GM12878 (cell line): ENCODE measurements around the gene MTHFD1. TPM values are rescaled to one million over a fixed set of nuclear protein-coding genes. Genes with fewer than 3 reads are reported as not detected.
A peak's percentile ranks its signal among the peaks of the same experiment; 100 is the strongest.

Source experiments
- ATAC-seq: fragments of 200-7000 bp; cut with Tn5 transposase; 3 replicates; pipeline ENCODE4 v1.9.1; 2020; ENCODE audit warnings: mild to moderate bottlenecking, moderate library complexity
- BruUV-seq: library from RNA; stranded (reverse); fragments of 400-500 nt; replicated peaks from 2 replicates; lab custom pipeline; 2021; lab: Mats Ljungman, UMichigan
- CTCF ChIA-PET: fragments of 300-600 bp; sonication (Branson Sonifier 250); formaldehyde crosslinking; extraction: SDS; loops from one replicate; lab custom pipeline; 2021; ENCODE audit warnings: inconsistent platforms; lab: Yijun Ruan, JAX
- POLR2A ChIA-PET: fragments of 350-600 bp; formaldehyde crosslinking; extraction: SDS; loops from one replicate; lab custom pipeline; 2021; ENCODE audit warnings: inconsistent platforms; lab: Charles Lee
- RAD21 ChIA-PET: fragments of 300-600 bp; sonication (Branson Sonifier 250); formaldehyde crosslinking; loops from one replicate; lab custom pipeline; 2023; ENCODE audit warnings: antibody characterized with exemption; ENCODE audit not compliant: unreplicated experiment; lab: Charles Lee
- SMC1A ChIA-PET: fragments of 300-600 bp; sonication (Branson Sonifier 250); formaldehyde crosslinking; loops from one replicate; lab custom pipeline; 2023; ENCODE audit not compliant: unreplicated experiment, uncharacterized antibody; lab: Charles Lee
- DNase-seq: peaks from one replicate; pipeline ENCODE4 v3.0.0-alpha.2; 2011; ENCODE audit warnings: low read depth, low spot score
- FAIRE-seq: peaks from 3 replicates; lab custom pipeline; 2011; peaks lifted over from hg19 to GRCh38; lab: Jason Lieb, UNC
- H2AFZ ChIP-seq: 2 replicates; pipeline ENCODE4 v1.6.0; 2011; ENCODE audit warnings: low read depth, low read length, control low read depth; ENCODE audit not compliant: control insufficient read depth
- H3K27ac ChIP-seq: 2 replicates; pipeline ENCODE4 v1.5.1; 2011; ENCODE audit warnings: control low read depth; ENCODE audit not compliant: control insufficient read depth, insufficient read depth
- H3K27me3 ChIP-seq, 2 experiments: replicated peaks in 1 of 2; 2 replicates each; pipeline versions ENCODE4 v1.6.0 to v1.6.1; 2011; ENCODE audit warnings: low read length in 1 of 2; ENCODE audit not compliant: control insufficient read depth in 2 of 2, insufficient read depth in 2 of 2
- H3K36me3 ChIP-seq, 2 experiments: 2 replicates each; pipeline ENCODE4 v1.5.1; 2011; ENCODE audit warnings: low read length in 1 of 2; ENCODE audit not compliant: control insufficient read depth in 2 of 2, insufficient read depth in 2 of 2
- H3K4me1 ChIP-seq: 2 replicates; pipeline ENCODE4 v1.6.1; 2011; ENCODE audit warnings: mild to moderate bottlenecking, low read length, moderate library complexity, mixed read lengths; ENCODE audit not compliant: control insufficient read depth, insufficient read depth
- H3K4me2 ChIP-seq: 2 replicates; pipeline ENCODE4 v1.6.0; 2011; ENCODE audit warnings: control low read depth; ENCODE audit not compliant: control insufficient read depth, insufficient read depth
- H3K4me3 ChIP-seq: fragments of 200-600 bp; sonication (generic); 2 replicates; pipeline ENCODE4 v1.5.1; 2016
- H3K79me2 ChIP-seq: 2 replicates; pipeline ENCODE4 v1.6.0; 2011; ENCODE audit warnings: low read length; ENCODE audit not compliant: control insufficient read depth, insufficient read depth
- H3K9ac ChIP-seq: 2 replicates; pipeline ENCODE4 v1.8.0; 2011; ENCODE audit warnings: low read length, control low read depth, mixed read lengths; ENCODE audit not compliant: control insufficient read depth, insufficient read depth
- H3K9me3 ChIP-seq: replicated peaks from 3 replicates; pipeline ENCODE4 v1.5.1; 2011; ENCODE audit warnings: mild to moderate bottlenecking, low read length; ENCODE audit not compliant: control insufficient read depth, insufficient read depth
- H4K20me1 ChIP-seq: 2 replicates; pipeline ENCODE4 v1.6.0; 2011; ENCODE audit not compliant: control insufficient read depth, insufficient read depth
- CUX1 ChIP-seq: IDR thresholded peaks from 2 replicates; pipeline ENCODE4 v1.6.1; 2012; ENCODE audit warnings: improper control_type of control experiment, low read depth, low read length; ENCODE audit not compliant: insufficient replicate concordance
- ESRRA ChIP-seq: IDR thresholded peaks from 2 replicates; pipeline ENCODE4 v1.6.1; 2012; ENCODE audit warnings: mild to moderate bottlenecking, low read length, improper control_type of control experiment
- IRF5 ChIP-seq: fragments of 450-650 bp; IDR thresholded peaks from 2 replicates; pipeline ENCODE4 v1.6.1; 2017; ENCODE audit warnings: borderline replicate concordance
- MYB ChIP-seq: fragments of 150-350 bp; IDR thresholded peaks from 2 replicates; pipeline ENCODE4 v1.6.1; 2014; ENCODE audit warnings: mild to moderate bottlenecking, low read depth, low read length, borderline replicate concordance
- POLR2A ChIP-seq: IDR thresholded peaks from 2 replicates; pipeline ENCODE4 v1.6.1; 2011; ENCODE audit warnings: low read depth, mild to moderate bottlenecking, low read length
- ZNF622 ChIP-seq: fragments of 450-650 bp; IDR thresholded peaks from 2 replicates; pipeline ENCODE4 v1.6.1; 2017; ENCODE audit warnings: mild to moderate bottlenecking, inconsistent platforms
- ZSCAN29 ChIP-seq: fragments of 450-650 bp; IDR thresholded peaks from 2 replicates; pipeline ENCODE4 v1.6.1; 2017; ENCODE audit warnings: mild to moderate bottlenecking, moderate library complexity
- WGBS: methylation state at CpG from one replicate; pipeline ENCODE4 v1.1.6; 2016; ENCODE audit warnings: low lambda C conversion rate; ENCODE audit not compliant: insufficient replicate concordance, insufficient coverage; ENCODE audit errors: missing lambda C conversion rate; 5-methylcytosine and 5-hydroxymethylcytosine counted together
- in situ Hi-C: fragments of 300-500 bp; cut with MboI; formaldehyde crosslinking; loops from 9 replicates; pipeline ENCODE4 v1.14.3; 2018; ENCODE audit warnings: mixed read lengths
- intact Hi-C: fragments of 100-400 bp; cut with micrococcal nuclease; formaldehyde crosslinking; loops from one replicate; pipeline ENCODE4 v1.14.2; 2022; ENCODE audit not compliant: unreplicated experiment
- polyA plus RNA-seq, 11 experiments: library from polyadenylated mRNA; depleted of rRNA in 4 of 11; unstranded in 6 of 11; stranded (reverse) in 5 of 11; fragments of >200 nt; fragmentation: Nextera tagmentation in 4 of 11; fragmentation: Illumina TruSeq in 1 of 11; extraction: Ambion mirVana in 4 of 11; extraction: Trizol in 1 of 11; gene quantifications; 1 replicate in 1 of 11; 2 replicates in 10 of 11; pipeline versions ENCODE4 v1.2.1 to v1.2.3, GENCODE V29; 2011 to 2016; ENCODE audit warnings: inconsistent platforms in 2 of 11, missing spikeins in 2 of 11, low read depth in 1 of 11
- total RNA-seq, 4 experiments: library from RNA; depleted of rRNA in 3 of 4; stranded (reverse); fragments of >200 nt in 3 of 4; fragmentation: Illumina TruSeq in 1 of 4; extraction: Trizol in 1 of 4; gene quantifications; 2 replicates each; pipeline versions ENCODE4 v1.2.1 to v1.2.3, GENCODE V29; 2013 to 2021
- TF ChIP-seq, protein P1 (sequence below): fragments of 450-650 bp; IDR thresholded peaks from 2 replicates; pipeline ENCODE4 v1.6.1; 2017; ENCODE audit warnings: mild to moderate bottlenecking
- TF ChIP-seq, protein P2 (sequence below): fragments of 450-650 bp; IDR thresholded peaks from 2 replicates; pipeline ENCODE4 v1.6.1; 2016; ENCODE audit warnings: mild to moderate bottlenecking
- TF ChIP-seq, protein P3 (sequence below): fragments of 450-650 bp; IDR thresholded peaks from 2 replicates; pipeline ENCODE4 v1.6.1; 2017; ENCODE audit warnings: mild to moderate bottlenecking, low read depth, inconsistent platforms; ENCODE audit not compliant: poor library complexity, severe bottlenecking

The MTHFD1 gene
- total and polyA plus RNA-seq, 10 of the 15 experiments (the other 5 are each of a cell fraction or from before 2014, with no cell fraction given) = 99.3 to 310 (median 173) TPM

DNA sequence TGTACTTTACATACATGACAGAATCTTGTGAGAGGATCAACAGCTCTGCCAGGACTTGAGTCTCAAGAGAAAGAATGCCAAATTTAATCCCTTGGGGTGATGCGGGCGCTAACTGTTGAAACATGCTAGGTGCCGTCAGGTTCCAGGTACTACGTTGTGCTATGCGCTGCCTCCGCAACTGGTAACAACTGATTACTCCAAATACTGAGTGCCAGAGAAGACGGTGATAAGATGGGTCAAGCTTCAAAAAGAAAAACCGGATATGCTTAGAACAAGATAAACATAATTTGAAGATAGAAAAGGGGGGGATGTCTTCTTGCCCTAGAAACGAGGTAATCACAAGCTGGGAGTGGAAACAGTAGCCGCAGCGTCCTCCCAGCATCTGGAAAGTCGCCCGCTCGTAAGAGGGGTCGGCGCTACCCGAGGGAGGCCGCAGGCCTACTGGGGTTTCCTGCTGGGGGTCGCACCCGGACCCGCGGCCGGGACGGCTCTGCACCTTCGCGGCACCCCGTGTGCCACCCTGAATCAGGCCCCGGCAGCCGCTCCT is 114.8 kb downstream of the MTHFD1 start:
- no peaks in the 10 kb centered on the region for H4K20me1 ChIP-seq
- BruUV-seq = TSS peak; percentile 60
- H3K4me2 ChIP-seq = peak overlapping the region; percentile 70
- ChIA-PET RAD21 (interaction anchor here (0.6 to 2.9 kb wide), 11 partner anchors 8 to 160 kb away, joined by 3 to 12 read pairs (median 7); partner anchors contain the start of gene MTHFD1), CTCF (interaction anchor here (0.7 to 3.5 kb wide), 12 partner anchors 8 to 170 kb away, joined by 3 to 37 read pairs (median 4); partner anchors contain the start of gene HSPA2), POLR2A (interaction anchor here (0.6 to 3.1 kb wide), 11 partner anchors 7 to 1105 kb away, joined by 3 to 19 read pairs (median 4); partner anchors contain the start of gene MTHFD1), SMC1A (interaction anchor here (0.6 to 3.6 kb wide), 14 partner anchors 8 to 165 kb away, joined by 3 to 29 read pairs (median 6); partner anchors contain the start of gene AKAP5)
- peak overlapping the region; percentile 97 for H3K9ac ChIP-seq
- H3K36me3 ChIP-seq = no peaks in the 10 kb centered on the region
- H3K4me3 ChIP-seq = peak overlapping the region; percentile 76
- FAIRE-seq (no peak), DNase-seq (no peak), ATAC-seq (no peak)
- H3K4me1 ChIP-seq = peaks cover 5% of the 10 kb centered on the region; the same call in 1 of the 2 replicates
- no peaks in the 10 kb centered on the region for H3K27me3 ChIP-seq
- intact Hi-C loops (loop anchor here (2.0 kb wide), 1 partner anchor 24 kb away; no protein-coding TSS in a partner anchor), in situ Hi-C loops (no loop called here)
- H3K9me3 ChIP-seq = no peaks in the 10 kb centered on the region
- H3K27ac ChIP-seq = peak overlapping the region; percentile 98
- H2AFZ ChIP-seq = peak overlapping the region; percentile 53
- WGBS = under 1% methylated on average over 29 of the region's 29 CpGs
- peaks cover 93% of the 10 kb centered on the region for H3K79me2 ChIP-seq
- TF ChIP-seq, protein P1, sequence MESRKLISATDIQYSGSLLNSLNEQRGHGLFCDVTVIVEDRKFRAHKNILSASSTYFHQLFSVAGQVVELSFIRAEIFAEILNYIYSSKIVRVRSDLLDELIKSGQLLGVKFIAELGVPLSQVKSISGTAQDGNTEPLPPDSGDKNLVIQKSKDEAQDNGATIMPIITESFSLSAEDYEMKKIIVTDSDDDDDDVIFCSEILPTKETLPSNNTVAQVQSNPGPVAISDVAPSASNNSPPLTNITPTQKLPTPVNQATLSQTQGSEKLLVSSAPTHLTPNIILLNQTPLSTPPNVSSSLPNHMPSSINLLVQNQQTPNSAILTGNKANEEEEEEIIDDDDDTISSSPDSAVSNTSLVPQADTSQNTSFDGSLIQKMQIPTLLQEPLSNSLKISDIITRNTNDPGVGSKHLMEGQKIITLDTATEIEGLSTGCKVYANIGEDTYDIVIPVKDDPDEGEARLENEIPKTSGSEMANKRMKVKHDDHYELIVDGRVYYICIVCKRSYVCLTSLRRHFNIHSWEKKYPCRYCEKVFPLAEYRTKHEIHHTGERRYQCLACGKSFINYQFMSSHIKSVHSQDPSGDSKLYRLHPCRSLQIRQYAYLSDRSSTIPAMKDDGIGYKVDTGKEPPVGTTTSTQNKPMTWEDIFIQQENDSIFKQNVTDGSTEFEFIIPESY = no peak
- TF ChIP-seq CUX1 = no peak
- no peak for TF ChIP-seq ESRRA
- TF ChIP-seq ZNF622 = no peak
- TF ChIP-seq ZSCAN29 = no peak
- no peak for TF ChIP-seq IRF5
- TF ChIP-seq, protein P2, sequence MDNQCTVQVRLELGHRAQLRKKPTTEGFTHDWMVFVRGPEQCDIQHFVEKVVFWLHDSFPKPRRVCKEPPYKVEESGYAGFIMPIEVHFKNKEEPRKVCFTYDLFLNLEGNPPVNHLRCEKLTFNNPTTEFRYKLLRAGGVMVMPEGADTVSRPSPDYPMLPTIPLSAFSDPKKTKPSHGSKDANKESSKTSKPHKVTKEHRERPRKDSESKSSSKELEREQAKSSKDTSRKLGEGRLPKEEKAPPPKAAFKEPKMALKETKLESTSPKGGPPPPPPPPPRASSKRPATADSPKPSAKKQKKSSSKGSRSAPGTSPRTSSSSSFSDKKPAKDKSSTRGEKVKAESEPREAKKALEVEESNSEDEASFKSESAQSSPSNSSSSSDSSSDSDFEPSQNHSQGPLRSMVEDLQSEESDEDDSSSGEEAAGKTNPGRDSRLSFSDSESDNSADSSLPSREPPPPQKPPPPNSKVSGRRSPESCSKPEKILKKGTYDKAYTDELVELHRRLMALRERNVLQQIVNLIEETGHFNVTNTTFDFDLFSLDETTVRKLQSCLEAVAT = peak; percentile 69
- no peak for TF ChIP-seq POLR2A
- no peak for TF ChIP-seq MYB
- TF ChIP-seq, protein P3, sequence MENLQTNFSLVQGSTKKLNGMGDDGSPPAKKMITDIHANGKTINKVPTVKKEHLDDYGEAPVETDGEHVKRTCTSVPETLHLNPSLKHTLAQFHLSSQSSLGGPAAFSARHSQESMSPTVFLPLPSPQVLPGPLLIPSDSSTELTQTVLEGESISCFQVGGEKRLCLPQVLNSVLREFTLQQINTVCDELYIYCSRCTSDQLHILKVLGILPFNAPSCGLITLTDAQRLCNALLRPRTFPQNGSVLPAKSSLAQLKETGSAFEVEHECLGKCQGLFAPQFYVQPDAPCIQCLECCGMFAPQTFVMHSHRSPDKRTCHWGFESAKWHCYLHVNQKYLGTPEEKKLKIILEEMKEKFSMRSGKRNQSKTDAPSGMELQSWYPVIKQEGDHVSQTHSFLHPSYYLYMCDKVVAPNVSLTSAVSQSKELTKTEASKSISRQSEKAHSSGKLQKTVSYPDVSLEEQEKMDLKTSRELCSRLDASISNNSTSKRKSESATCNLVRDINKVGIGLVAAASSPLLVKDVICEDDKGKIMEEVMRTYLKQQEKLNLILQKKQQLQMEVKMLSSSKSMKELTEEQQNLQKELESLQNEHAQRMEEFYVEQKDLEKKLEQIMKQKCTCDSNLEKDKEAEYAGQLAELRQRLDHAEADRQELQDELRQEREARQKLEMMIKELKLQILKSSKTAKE = peak; percentile 12
